Kidney epithelial cell (primary cell): ENCODE results near the gene RALGAPB. TPM values are rescaled to one million over a fixed set of nuclear protein-coding genes. Genes with fewer than 3 reads are reported as not detected.

Experiments
- DNase-seq: peaks from one replicate; pipeline ENCODE4 v3.0.0-alpha.2; 2010; ENCODE audit warnings: low read depth
- H3K27me3 ChIP-seq: 2 replicates; pipeline ENCODE4 v1.6.0; 2011; ENCODE audit warnings: low read length; ENCODE audit not compliant: control insufficient read depth, insufficient read depth
- H3K36me3 ChIP-seq: 2 replicates; pipeline ENCODE4 v1.5.1; 2011; ENCODE audit warnings: low read length; ENCODE audit not compliant: control insufficient read depth, insufficient read depth
- H3K4me3 ChIP-seq: 2 replicates; pipeline ENCODE4 v1.5.1; 2011; ENCODE audit warnings: low read depth, mild to moderate bottlenecking, control low read depth, low read length
- CTCF ChIP-seq: IDR thresholded peaks from 2 replicates; pipeline ENCODE4 v1.5.1; 2011; ENCODE audit warnings: mild to moderate bottlenecking, moderate library complexity, low read length, control low read depth, inconsistent platforms; ENCODE audit not compliant: insufficient read depth, poor library complexity, severe bottlenecking
- total RNA-seq: library from RNA; depleted of rRNA; stranded (reverse); fragments of >200 nt; gene quantifications from 2 replicates; pipeline ENCODE4 v1.2.3, GENCODE V29; 2015

RALGAPB gene
- total RNA-seq, 1 donor from 2014 or later: 35.1 TPM

- DNase-seq: no peak
- TF ChIP-seq CTCF: no peak
- Histone ChIP-seq H3K36me3 (no peaks in the 10 kb centered on the region), H3K27me3 (no peaks in the 10 kb centered on the region), H3K4me3 (no peak overlapping the region)
Observed at GRCh38 chr20:38555395-38555794, 82.8 kb downstream of the RALGAPB start.

- DNase-seq: no peak
- no peaks in the 10 kb centered on the region for H3K36me3 ChIP-seq
Observed at GRCh38 chr20:38557174-38557573, 84.5 kb downstream of the RALGAPB start.

GRCh38 chr20:38558596-38559360 lies 86.1 kb downstream of the RALGAPB start:
- no peak for TF ChIP-seq CTCF
- no peaks in the 10 kb centered on the region for H3K36me3 ChIP-seq
- H3K27me3 ChIP-seq: no peaks in the 10 kb centered on the region
- H3K4me3 ChIP-seq: no peak overlapping the region
- DNase-seq: no peak

More at GRCh38 chr20:38557174-38557573, 84.5 kb downstream of the RALGAPB start:
- H3K27me3 ChIP-seq: no peaks in the 10 kb centered on the region
- no peak overlapping the region for H3K4me3 ChIP-seq
- TF ChIP-seq CTCF: no peak

GRCh38 chr20:38559764-38560163 lies 87.1 kb downstream of the RALGAPB start:
- H3K36me3 ChIP-seq: no peaks in the 10 kb centered on the region
- no peaks in the 10 kb centered on the region for H3K27me3 ChIP-seq
- no peak for TF ChIP-seq CTCF
- no peak for DNase-seq
- H3K4me3 ChIP-seq: no peak overlapping the region

GRCh38 chr20:38563802-38564431 lies 91.3 kb downstream of the RALGAPB start:
- no peak for DNase-seq
- no peak for TF ChIP-seq CTCF
- no peaks in the 10 kb centered on the region for H3K36me3 ChIP-seq
- H3K27me3 ChIP-seq: no peaks in the 10 kb centered on the region
- no peak overlapping the region for H3K4me3 ChIP-seq
